Epithelial cell of esophagus (primary cell): ENCODE results near the gene TMEM107.
A peak's percentile ranks its signal among the peaks of the same experiment; 100 is the strongest.

Source experiments
- DNase-seq: peaks from one replicate; pipeline ENCODE4 v3.0.0; 2010; ENCODE audit warnings: low read depth
- H3K4me3 ChIP-seq: 2 replicates; pipeline ENCODE4 v1.5.1; 2011; ENCODE audit warnings: mild to moderate bottlenecking, low read length, control low read depth
- TF ChIP-seq, protein P1 (sequence below): IDR thresholded peaks from 2 replicates; pipeline ENCODE4 v1.5.1; 2011; ENCODE audit warnings: low read depth, mild to moderate bottlenecking, low read length, control low read depth, inconsistent platforms; ENCODE audit not compliant: insufficient read depth; ENCODE audit errors: missing control alignments

Gene TMEM107

GRCh38 chr17:8204761-8205555 is 28.8 kb upstream of the TMEM107 start:
- no peak for DNase-seq
- TF ChIP-seq, protein P1, sequence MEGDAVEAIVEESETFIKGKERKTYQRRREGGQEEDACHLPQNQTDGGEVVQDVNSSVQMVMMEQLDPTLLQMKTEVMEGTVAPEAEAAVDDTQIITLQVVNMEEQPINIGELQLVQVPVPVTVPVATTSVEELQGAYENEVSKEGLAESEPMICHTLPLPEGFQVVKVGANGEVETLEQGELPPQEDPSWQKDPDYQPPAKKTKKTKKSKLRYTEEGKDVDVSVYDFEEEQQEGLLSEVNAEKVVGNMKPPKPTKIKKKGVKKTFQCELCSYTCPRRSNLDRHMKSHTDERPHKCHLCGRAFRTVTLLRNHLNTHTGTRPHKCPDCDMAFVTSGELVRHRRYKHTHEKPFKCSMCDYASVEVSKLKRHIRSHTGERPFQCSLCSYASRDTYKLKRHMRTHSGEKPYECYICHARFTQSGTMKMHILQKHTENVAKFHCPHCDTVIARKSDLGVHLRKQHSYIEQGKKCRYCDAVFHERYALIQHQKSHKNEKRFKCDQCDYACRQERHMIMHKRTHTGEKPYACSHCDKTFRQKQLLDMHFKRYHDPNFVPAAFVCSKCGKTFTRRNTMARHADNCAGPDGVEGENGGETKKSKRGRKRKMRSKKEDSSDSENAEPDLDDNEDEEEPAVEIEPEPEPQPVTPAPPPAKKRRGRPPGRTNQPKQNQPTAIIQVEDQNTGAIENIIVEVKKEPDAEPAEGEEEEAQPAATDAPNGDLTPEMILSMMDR, result no peak
- H3K4me3 ChIP-seq, result no peak overlapping the region

DNA sequence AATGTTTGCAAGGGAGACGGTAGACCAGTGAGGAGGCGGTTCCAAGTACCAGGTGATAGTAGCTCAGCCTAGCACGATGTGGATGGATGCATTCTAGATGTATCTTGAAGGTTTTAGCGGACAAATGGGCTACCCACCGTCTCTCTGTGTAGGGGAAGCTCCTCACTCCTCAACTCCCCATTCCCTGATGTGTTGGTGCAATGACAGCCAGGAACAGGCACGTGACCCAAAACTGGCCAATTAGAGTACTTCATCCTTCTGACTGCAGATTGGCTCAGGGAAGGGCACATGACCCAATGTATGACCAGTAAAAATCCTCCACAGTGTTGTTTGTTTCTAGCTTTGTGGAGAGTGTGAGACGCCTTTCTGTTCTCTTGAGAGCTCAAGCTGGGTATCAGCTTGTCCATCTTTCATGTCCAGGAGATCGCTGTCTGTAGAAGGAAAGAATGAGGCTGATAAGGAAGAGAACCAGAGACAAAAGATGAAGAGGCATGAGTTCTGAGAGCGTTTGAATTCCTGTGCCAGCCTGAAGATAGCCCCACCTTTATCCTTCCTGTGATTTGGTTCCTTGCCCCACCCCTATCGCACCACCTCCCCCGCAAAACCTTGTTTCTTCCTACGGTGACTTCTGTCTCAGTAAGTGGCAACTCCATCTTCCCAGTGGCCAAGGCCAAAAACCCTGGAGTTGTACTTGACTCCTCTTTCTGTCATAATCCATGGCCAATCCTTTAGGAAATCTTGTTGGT is 16.1 kb upstream of the TMEM107 start:
- DNase-seq, result peak; percentile 93
- H3K4me3 ChIP-seq, result peak overlapping the region; percentile 43
- TF ChIP-seq, protein P1, result no peak

GRCh38 chr17:8190506-8190905 is 14.3 kb upstream of the TMEM107 start:
- TF ChIP-seq, protein P1, result no peak
- DNase-seq, result no peak
- H3K4me3 ChIP-seq, result peak overlapping the region; percentile 21

- H3K4me3 ChIP-seq, result peak within 1 kb of the TSS; percentile 74
- TF ChIP-seq, protein P1, result no peak
- peak; percentile 99 for DNase-seq
Observed at GRCh38 chr17:8189711-8190477, 13.7 kb upstream of the TMEM107 start, which contains the start of gene BORCS6. Gene BORCS6, minus strand, starts transcription at chr17:8190180. Its CDS starts 40 bp downstream, at chr17:8190140.

DNA sequence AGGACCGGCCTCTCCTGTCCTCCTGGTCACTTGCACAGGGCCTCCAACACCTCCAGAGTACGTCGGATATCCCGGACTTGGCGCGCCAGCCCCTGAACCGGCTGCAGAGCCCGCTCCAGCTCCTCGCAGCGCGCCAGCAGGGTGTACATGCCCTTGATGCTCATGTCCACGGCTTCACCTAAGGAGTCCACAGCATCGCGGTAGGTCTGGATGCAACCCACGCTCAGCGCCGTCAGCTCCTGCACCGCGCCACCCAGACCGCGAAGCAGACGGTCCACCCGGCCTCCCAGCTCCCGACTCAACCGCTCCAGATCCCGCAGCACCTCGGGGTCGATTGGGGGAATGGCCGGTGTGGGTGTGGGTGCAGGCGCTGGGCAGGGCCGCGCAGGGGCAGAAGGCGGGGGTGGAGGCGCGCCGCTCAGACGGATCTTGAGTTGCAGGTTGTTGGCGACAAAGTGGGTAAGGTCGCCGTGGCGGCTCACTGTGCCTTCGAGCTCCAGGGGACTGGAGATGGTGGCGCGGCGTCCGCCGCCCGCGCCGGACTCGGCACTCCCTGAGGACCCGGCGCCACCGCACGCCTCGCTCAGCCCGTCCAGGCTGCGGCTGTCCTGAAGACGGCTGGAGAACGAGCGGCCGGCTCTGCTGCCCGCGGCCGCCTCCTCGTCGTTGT is 13.0 kb upstream of the TMEM107 start:
- no peak for DNase-seq
- peak overlapping the region; percentile 74 for H3K4me3 ChIP-seq
- TF ChIP-seq, protein P1, result no peak

DNA sequence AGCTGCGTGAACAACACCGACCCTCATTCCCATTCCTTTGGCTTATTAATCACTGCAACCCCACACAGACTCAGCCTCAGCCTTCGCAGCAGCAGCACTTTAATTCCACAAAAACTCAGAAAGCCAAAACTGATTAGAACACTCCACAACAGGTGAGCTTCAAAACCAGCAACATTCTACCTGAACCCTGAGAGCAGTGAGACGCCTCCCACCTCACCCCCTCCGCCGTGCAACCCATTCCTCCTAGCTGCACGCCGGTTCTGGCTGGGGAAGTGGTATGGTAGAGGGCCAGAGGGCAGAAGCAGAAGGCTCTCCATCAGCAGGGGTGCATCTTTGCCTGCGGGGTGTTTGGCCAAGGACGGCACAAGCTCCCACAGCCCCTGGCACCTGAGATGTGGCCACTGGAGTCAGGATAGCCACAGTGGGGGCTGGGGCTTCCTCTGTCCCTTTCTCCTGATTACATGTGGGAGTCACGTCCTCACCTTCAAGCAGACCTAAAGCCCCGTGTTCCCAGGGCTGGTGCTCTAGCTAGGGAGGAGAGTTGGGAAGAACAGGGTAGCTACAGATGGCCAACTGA is 12.2 kb upstream of the TMEM107 start:
- peak overlapping the region; percentile 89 for H3K4me3 ChIP-seq
- TF ChIP-seq, protein P1, result no peak
- no peak for DNase-seq
